HK-2 (cell line): ENCODE measurements around the gene PHF1.

Source experiments
- DNase-seq: peaks from one replicate; pipeline ENCODE4 v3.0.0-alpha.2; 2018; ENCODE audit not compliant: unreplicated experiment

PHF1 gene

DNA sequence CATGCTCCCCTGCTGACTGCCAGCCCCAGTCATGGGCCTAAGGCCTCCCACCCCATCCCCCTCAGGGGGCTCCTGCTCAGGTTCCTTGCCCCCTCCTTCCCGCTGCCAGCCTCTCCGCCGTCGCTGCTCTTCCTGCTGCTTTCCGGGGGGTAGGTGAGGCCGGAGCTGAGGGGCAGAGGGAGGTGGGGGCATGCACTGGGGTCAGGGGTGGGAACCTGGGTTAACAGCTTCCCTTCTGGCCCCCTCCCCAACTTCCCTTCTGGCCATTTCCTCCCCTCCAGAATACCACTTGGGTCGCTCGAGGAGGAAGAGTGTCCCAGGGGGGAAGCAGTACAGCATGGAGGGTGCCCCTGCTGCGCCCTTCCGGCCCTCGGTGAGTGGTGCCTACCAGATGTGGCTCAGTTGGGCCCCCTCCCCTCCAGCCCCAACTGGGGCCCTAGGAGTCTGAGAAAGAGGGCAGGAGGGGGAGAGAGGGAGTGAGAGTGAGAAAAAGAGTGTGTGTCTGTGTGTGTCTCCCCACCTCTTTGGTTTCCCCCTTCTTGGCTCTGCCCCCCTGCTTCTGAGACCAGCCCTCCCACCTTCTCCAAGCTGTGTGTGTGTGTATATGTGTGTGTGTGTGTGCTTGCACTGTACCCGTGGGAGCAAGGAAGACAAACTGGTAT is 21.2 kb downstream of the PHF1 start:
- no peak for DNase-seq

DNA sequence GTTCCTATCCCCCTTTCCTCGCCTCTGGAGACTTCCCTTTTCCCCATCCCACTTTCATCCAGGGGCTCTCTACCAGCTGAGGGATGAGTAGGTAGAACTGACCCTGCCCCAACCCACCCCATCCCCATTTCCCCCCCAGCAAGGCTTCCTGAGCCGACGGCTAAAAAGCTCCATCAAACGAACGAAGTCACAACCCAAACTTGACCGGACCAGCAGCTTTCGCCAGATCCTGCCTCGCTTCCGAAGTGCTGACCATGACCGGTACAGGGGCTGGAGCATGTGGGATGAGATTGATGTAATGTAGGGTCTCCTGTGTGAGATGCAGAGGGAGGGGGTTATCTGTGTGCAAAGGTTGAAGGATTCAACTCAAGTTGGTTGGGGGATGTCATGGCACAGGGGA is 21.7 kb downstream of the PHF1 start:
- no peak for DNase-seq

DNA sequence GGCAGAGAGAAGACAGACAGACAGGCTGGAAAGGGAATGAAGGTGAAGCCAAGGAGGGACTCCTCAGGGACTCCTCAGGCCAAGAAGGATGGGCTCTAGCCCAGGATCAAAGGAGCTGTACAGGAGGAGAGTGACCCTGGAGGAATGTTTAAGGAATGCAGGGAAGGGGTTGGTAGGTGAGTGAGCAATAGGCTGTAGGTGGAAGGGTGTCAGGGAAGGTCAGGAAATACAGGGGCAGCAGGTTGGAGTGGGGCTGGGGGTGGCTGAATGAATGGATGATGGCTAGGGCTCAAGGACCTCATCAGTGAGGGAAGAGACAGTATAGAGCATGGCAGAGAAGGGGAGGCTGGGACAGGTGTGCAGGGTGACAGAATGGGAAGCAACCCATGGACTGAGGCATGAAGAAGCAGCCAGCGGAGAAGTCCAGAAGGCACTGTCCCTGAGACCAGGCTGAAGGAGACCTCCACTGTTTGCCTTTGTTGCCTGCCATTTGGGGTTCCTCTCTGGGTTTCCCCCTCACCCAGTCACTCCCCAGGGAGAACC is 22.3 kb downstream of the PHF1 start:
- DNase-seq, result no peak

DNA sequence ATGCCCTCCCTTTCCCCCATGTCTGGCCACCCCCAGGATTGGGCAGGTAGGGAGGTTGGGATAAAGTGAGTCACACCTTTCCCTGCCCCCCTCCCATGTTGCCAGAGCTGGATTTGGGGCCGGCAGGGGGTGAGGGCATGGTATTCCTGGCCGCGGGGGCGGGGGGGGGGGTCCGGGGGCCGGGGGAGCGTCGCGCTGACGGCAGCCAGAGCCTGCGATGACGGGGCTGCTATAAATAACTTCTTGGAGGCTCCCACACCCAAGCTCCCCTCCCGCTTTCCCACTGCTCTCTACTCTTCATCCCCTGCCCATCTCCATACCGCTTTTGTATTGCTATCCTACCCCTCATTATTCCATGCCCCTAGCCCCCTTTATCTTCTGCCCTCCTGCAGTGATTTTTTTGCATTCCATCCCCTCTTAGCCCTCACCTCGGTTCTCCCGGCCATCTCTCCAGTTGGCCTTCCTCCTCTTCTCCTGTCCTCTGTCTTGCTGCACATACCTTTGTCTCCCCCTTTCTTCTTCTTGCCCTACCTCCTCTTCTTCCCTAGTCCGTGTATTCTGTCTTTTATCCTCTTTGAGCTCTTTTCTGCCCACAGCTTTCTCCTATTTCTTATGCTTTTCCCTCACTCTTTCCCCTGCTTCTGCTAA is 22.9 kb downstream of the PHF1 start:
- no peak for DNase-seq

DNA sequence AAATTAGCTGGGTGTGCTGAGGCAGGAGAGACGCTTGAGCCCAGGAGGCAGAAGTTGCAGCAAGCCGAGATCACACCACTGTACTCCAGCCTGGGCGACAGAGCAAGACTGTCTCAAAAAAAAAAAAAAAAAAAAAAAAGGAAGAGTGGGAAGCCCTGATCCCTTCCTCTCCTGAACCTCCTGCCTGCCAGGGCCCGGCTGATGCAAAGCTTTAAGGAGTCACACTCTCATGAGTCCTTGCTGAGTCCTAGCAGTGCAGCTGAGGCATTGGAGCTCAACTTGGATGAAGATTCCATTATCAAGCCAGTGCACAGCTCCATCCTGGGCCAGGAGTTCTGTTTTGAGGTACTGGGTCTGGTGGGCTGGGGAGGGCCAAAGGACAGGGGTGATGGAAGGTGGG is 24.1 kb downstream of the PHF1 start:
- DNase-seq, result no peak

DNA sequence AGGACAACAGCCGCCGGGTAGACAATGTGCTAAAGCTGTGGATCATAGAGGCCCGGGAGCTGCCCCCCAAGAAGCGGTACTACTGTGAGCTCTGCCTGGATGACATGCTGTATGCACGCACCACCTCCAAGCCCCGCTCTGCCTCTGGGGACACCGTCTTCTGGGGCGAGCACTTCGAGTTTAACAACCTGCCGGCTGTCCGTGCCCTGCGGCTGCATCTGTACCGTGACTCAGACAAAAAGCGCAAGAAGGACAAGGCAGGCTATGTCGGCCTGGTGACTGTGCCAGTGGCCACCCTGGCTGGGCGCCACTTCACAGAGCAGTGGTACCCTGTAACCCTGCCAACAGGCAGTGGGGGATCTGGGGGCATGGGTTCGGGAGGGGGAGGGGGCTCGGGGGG is 26.9 kb downstream of the PHF1 start:
- no peak for DNase-seq

DNA sequence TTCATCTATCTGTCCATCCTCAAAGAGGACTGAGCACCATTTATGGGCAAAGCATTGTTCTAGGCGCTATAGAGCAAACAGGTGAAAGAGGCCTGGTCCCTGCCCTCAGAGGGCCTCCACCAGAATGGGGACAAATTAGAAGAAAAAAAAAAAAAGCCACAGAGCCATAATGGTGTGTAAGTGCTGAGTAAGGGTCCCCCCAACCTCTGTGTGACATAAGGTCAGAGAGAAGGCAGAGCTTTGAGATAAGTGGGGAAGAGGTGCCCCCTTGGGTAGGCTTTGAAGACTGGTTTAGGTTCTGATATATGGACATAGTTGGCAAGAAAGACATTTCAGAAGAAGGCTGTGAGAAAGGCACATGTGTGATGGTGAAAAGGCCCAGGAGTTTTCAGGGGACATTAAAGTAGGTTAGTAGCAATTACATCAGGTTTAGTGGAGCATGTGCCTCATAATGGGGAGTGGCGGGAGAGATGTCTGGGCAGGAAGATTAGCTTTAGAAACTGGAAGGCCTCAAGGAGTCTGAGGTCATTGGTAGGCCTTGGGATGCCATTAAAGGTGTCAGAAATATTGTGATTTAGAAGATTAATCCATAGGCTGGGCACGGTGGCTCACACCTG is 28.3 kb downstream of the PHF1 start:
- DNase-seq, result no peak

DNA sequence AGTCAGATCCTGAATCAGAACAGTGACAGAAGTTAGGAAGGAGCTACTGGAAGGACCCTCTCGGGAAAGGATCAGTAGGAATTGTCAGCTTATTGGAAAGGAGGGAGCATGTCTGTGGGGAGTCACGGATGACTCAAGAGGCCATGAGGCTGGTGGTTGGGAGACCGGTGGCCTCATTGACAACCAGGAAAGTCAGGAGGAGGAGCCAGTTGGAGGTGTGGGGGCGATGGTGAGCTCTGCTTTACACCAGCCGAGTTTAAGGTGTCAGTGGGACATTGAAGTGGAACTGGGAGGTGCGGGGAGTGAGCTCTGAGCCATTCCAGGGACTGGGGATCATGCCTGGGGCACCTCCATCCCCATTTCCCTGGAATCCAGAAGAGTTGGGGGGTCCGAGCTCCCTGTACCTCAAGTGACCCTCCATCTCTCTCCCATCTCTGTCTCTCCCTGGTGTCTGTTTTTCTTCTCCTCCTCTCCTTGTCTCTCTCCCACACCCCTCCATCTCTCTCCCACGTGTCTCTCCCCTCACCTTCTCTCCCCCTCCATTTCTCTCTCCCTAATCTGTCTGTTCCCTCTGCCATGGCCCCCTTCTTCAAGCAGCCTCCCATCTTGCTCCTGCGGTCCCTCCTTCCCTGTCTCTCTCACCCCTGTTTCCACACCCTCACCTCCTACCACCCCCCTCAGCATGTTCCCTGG is 29.3 kb downstream of the PHF1 start:
- DNase-seq, result no peak

DNA sequence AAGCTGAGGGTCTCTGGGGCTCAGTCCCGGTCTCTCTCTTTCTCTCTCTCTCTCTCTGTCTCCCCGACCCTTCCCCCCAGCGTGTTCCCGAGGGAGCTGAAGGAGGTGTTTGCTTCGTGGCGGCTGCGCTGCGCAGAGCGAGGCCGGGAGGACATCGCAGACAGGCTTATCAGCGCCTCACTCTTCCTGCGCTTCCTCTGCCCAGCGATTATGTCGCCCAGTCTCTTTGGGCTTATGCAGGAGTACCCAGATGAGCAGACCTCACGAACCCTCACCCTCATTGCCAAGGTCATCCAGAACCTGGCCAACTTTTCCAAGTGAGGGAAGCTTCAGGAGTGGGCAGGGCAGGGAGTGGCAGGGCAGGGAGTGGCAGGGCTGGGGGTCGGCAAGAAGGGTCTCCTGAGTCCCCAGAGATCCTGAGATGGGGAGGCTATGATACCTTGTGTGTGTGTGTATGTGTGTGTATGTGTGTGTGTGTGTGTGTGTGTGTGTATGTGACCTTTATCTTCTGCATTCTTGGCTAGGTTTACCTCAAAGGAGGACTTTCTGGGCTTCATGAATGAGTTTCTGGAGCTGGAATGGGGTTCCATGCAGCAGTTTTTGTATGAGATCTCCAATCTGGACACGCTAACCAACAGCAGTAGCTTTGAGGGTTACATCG is 30.0 kb downstream of the PHF1 start:
- no peak for DNase-seq

DNA sequence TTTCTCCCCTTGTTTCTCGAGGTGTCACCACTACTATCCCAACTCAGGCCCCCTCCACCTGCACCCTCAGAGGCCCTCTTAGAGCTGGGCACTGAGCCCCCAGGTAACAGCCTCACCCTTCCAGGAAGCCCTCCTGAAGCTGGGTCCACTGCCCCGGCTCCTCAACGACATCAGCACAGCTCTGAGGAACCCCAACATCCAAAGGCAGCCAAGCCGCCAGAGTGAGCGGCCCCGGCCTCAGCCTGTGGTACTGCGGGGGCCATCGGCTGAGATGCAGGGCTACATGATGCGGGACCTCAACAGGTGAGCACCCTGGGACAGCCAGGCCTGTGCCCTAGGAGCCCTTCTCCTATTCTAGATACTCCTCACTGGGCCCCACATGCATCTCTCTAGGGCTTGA is 30.6 kb downstream of the PHF1 start:
- no peak for DNase-seq

DNA sequence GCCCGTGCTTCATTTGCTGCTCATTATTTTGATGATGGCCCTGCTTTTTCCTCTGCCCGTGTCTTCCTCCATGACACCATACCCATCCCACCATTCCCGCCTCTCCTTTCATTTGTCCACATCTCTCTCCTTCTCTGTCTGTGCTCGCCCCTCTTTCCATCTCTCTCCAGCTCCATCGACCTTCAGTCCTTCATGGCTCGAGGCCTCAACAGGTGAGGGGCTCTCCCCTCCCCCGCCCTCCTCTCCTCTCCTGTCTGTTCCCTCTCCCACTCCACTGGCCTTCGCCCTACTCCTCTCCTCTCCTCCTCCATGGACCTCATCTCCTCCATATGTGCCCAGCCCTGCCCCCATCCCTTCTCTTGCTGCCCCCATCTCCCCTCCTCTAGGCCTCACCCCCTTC is 31.5 kb downstream of the PHF1 start:
- DNase-seq, result no peak

DNA sequence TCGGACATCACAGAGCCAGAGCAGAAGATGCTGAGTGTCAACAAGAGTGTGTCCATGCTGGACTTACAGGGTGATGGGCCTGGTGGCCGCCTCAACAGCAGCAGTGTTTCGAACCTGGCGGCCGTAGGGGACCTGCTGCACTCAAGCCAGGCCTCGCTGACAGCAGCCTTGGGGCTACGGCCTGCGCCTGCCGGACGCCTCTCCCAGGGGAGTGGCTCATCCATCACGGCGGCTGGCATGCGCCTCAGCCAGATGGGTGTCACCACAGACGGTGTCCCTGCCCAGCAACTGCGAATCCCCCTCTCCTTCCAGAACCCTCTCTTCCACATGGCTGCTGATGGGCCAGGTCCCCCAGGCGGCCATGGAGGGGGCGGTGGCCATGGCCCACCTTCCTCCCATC is 32.2 kb downstream of the PHF1 start:
- DNase-seq, result no peak

DNA sequence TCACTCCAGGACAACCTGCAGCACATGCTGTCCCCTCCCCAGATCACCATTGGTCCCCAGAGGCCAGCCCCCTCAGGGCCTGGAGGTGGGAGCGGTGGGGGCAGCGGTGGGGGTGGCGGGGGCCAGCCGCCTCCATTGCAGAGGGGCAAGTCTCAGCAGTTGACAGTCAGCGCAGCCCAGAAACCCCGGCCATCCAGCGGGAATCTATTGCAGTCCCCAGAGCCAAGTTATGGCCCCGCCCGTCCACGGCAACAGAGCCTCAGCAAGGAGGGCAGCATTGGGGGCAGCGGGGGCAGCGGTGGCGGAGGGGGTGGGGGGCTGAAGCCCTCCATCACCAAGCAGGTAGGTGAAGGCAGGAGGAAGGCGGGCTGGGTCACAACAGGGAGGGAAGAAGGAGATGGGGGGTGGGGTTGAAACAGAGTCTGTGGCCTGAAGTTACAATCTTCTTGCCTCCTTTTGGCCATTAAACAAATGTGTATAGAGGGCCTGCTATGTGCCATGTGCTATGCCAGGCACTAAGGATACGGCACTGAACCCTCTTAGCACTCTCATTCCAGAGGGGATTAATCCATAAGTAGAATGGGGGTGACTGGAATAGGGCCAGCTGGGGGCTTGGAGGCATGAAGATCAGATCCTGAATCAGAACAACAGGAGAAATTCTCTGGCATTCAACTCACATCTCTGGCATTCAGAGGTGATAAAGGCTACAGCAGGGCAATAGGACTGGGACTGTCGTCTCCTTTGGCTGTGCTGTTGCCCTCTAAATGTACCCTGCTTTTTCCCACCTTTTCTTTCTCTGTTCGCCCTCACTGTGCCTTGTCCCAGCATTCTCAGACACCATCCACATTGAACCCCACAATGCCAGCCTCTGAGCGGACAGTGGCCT is 33.0 kb downstream of the PHF1 start:
- no peak for DNase-seq

DNA sequence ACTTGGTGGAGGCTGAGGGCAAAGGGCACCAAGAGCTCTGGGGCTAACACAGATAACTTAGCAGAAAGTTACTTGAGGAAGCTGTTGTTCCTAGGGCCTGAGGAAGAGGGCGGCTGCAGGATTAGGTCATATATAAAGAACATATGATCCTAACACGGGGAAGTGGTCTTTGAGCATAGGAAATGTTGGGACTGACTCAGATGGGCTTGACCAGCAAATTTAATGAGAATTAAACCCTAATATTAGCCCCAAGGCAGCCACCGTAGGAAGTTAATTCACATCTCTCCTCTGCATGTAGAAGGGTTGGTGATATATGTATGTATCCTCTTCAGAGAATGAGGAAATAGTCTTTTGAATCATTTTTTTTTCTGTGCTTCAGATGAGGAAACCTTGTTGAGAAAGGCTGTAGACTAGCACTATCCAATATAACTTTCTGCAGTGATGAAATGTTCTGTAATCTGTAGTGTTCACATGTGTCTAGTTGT is 34.3 kb downstream of the PHF1 start:
- no peak for DNase-seq

DNA sequence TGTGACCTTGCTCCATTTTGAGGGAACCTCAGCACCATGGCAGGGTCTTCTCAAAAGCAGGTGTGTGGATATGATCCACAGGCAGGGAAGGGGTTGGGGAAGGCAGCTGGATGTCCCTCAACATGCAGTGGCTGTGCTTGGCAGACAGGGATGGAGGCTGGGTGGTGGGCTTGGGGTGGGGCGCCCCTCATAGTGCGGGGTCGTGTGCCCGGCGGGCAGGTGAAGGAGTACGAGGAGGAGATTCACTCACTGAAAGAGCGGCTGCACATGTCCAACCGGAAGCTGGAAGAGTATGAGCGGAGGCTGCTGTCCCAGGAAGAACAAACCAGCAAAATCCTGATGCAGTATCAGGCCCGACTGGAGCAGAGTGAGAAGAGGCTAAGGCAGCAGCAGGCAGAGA is 35.5 kb downstream of the PHF1 start:
- no peak for DNase-seq

DNA sequence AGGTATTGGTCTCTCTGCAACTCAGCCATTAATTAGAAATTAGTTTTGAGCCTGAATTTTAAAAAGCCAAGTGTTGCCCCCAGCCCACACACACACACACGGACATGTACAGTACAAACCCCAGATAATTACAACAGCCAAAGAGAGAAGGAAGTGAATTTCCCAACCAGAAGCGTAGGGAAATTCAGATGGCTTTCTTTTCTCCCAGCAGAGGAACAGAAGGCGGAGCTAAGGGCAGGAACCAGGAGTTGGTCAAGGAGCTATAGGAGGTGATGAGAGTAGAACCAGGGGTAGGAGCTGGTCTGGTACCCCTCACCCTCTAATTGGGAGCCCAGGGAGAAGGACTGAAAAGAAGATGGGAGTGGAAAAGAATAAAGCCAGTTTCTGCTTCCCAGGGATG is 39.6 kb downstream of the PHF1 start:
- DNase-seq, result no peak

DNA sequence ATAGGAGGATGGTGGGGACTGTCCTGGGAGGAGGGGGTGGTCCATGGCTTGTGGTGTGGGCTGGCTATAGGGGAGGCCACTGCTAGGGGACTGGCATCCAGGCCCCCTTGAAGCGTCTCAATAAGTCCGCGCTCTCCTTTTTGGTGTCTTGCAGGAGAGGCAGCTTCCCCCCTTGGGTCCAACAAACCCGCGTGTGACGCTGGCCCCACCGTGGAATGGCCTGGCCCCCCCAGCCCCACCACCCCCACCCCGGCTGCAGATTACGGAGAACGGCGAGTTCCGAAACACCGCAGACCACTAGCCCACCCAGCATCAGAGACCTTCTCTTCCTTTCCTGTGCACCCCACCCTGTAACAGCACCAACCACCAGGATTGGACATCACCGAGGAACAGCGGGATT is 40.8 kb downstream of the PHF1 start:
- no peak for DNase-seq

DNA sequence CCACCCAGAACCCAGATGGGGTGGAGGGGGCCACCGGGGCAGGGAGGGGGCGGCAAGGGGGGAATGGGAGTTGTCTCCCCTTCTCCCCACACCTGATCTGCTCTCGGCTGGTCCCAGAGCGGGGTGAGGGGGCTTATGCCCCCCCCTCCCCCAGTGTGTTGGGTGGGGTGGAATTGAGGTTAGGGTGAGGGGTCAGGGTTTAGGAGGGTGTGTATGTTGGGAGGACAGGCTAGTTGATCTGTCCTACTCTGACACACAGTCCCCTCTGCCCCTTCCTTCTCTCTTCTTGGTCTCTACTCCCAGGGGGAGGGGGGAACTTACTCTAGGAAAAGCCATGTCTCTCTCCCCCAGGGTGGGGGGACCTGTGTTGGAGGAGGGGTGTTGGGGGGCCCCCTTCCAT is 41.7 kb downstream of the PHF1 start:
- DNase-seq, result no peak

DNA sequence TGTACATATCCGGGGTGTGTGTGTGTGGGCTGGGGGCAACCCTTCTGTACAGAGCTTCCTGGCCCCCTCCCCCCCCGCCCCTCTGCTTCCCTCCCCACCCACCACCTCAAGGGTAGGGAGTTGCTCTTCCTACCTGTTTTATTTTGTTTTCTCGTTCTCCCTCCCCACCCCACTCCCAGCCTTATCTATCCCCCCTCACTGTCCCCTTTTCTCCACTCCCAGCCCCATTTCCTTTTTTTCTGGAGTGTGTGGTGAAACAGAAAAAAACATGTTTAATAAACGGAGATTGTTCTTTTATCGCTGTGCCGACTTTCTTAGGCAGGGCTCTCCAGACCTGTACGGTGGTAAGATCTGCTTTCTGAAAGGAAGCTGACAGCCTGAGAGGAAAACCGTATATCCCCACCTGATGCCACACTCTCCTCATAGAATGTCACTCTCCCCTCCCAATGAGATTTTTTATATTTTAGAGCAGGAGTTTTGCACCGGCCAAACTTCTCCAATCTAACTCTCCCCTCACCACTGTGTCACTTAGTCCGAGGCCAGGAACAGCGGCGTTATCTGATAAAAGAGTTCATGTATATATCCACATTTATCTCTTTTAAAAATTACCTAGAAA is 42.7 kb downstream of the PHF1 start:
- DNase-seq, result no peak
